Osteoblast (primary cell): ENCODE results near the gene ULK3. TPM values are rescaled to one million over a fixed set of nuclear protein-coding genes. Genes with fewer than 3 reads are reported as not detected.

Experiments used
- DNase-seq: peaks from one replicate; pipeline ENCODE4 v3.0.0; 2011; ENCODE audit warnings: low spot score, mixed read lengths; ENCODE audit not compliant: insufficient read length; ENCODE audit errors: missing footprints
- H2AFZ ChIP-seq: 2 replicates; pipeline ENCODE4 v1.6.0; 2011; ENCODE audit warnings: mild to moderate bottlenecking, low read length
- H3K27ac ChIP-seq: 2 replicates; pipeline ENCODE4 v1.5.1; 2011; ENCODE audit warnings: mild to moderate bottlenecking, low read depth, low read length, moderate library complexity
- H3K27me3 ChIP-seq: 2 replicates; pipeline ENCODE4 v1.6.0; 2012; ENCODE audit warnings: mild to moderate bottlenecking, control low read depth, inconsistent platforms, low read length, moderate library complexity; ENCODE audit not compliant: insufficient read depth
- H3K36me3 ChIP-seq: 2 replicates; pipeline ENCODE4 v1.5.1; 2011; ENCODE audit warnings: mild to moderate bottlenecking, low read length, control low read depth, moderate library complexity; ENCODE audit not compliant: insufficient read depth
- H3K4me1 ChIP-seq: 2 replicates; pipeline ENCODE4 v1.5.1; 2011; ENCODE audit warnings: mild to moderate bottlenecking, low read length, control low read depth, moderate library complexity; ENCODE audit not compliant: insufficient read depth
- H3K4me2 ChIP-seq: 2 replicates; pipeline ENCODE4 v1.6.0; 2011; ENCODE audit warnings: mild to moderate bottlenecking, low read length; ENCODE audit not compliant: insufficient read depth
- H3K4me3 ChIP-seq: fragments of 200-600 bp; sonication (generic); 3 replicates; pipeline ENCODE4 v1.5.1; 2012; ENCODE audit warnings: mild to moderate bottlenecking, low read length, inconsistent platforms; ENCODE audit not compliant: insufficient read depth
- H3K79me2 ChIP-seq: 2 replicates; pipeline ENCODE4 v1.6.0; 2012; ENCODE audit warnings: mild to moderate bottlenecking, low read length, control low read depth, inconsistent platforms; ENCODE audit not compliant: insufficient read depth
- H3K9me3 ChIP-seq: 2 replicates; pipeline ENCODE4 v1.5.1; 2011; ENCODE audit warnings: low read depth, low read length, control low read depth
- H4K20me1 ChIP-seq: 2 replicates; pipeline ENCODE4 v1.6.0; 2012; ENCODE audit warnings: mild to moderate bottlenecking, low read length, control low read depth; ENCODE audit not compliant: insufficient read depth
- CTCF ChIP-seq: IDR thresholded peaks from 2 replicates; pipeline ENCODE4 v1.5.1; 2011; ENCODE audit warnings: mild to moderate bottlenecking, low read depth, low read length, moderate library complexity; ENCODE audit errors: extremely low read depth
- total RNA-seq: library from RNA; depleted of rRNA; stranded (reverse); fragments of >200 nt; gene quantifications from 2 replicates; pipeline ENCODE4 v1.2.3, GENCODE V29; 2012

ULK3 gene
- total RNA-seq, 1 donor = 21.4 TPM

GRCh38 chr15:74817370-74817737, 25.6 kb downstream of the ULK3 start:
- Histone ChIP-seq H3K4me2 (no peak overlapping the region), H3K4me3 (no peak overlapping the region), H3K27ac (no peak overlapping the region), H4K20me1 (no peaks in the 10 kb centered on the region), H3K36me3 (no peaks in the 10 kb centered on the region), H3K79me2 (no peaks in the 10 kb centered on the region), H3K9me3 (no peaks in the 10 kb centered on the region), H2AFZ (no peak overlapping the region), H3K27me3 (no peaks in the 10 kb centered on the region), H3K4me1 (no peaks in the 10 kb centered on the region)
- TF ChIP-seq CTCF = peak; percentile 31
- no peak for DNase-seq

- Histone ChIP-seq H2AFZ (no peak overlapping the region), H3K4me2 (no peak overlapping the region), H3K36me3 (no peaks in the 10 kb centered on the region), H3K9me3 (no peaks in the 10 kb centered on the region), H3K4me1 (no peaks in the 10 kb centered on the region), H3K27me3 (no peaks in the 10 kb centered on the region), H3K4me3 (no peak overlapping the region), H3K79me2 (no peaks in the 10 kb centered on the region), H3K27ac (no peak overlapping the region), H4K20me1 (no peaks in the 10 kb centered on the region)
- no peak for TF ChIP-seq CTCF
- DNase-seq = peak; percentile 83
These were observed 26.2 kb downstream of the ULK3 start for GRCh38 chr15:74816624-74817369.

- Histone ChIP-seq H3K4me3 (no peak overlapping the region), H3K4me1 (no peaks in the 10 kb centered on the region), H2AFZ (no peak overlapping the region), H3K27ac (no peak overlapping the region), H3K9me3 (no peaks in the 10 kb centered on the region), H3K79me2 (no peaks in the 10 kb centered on the region), H3K4me2 (no peak overlapping the region), H4K20me1 (no peaks in the 10 kb centered on the region), H3K27me3 (no peaks in the 10 kb centered on the region), H3K36me3 (no peaks in the 10 kb centered on the region)
- DNase-seq = no peak
- no peak for TF ChIP-seq CTCF
These were observed 27.0 kb downstream of the ULK3 start for GRCh38 chr15:74815961-74816360.

- Histone ChIP-seq H3K27ac (no peak overlapping the region), H3K4me1 (no peaks in the 10 kb centered on the region), H3K79me2 (no peaks in the 10 kb centered on the region), H4K20me1 (no peaks in the 10 kb centered on the region), H3K27me3 (no peaks in the 10 kb centered on the region), H3K4me2 (no peak overlapping the region), H3K9me3 (no peaks in the 10 kb centered on the region), H3K36me3 (no peaks in the 10 kb centered on the region), H2AFZ (no peak overlapping the region), H3K4me3 (no peak overlapping the region)
- TF ChIP-seq CTCF = no peak
- no peak for DNase-seq
These were observed 27.6 kb downstream of the ULK3 start for GRCh38 chr15:74815121-74815934.
